Parathyroid adenoma (tissue), 2 donors: ENCODE results near the gene LAMC1.

Source experiments
- H2AFZ ChIP-seq: fragments of 300-600 bp; sonication (generic); one replicate; pipeline ENCODE4 v1.7.0; 2017; ENCODE audit warnings: antibody characterized with exemption, mild to moderate bottlenecking
- H3K27ac ChIP-seq: fragments of 300-600 bp; sonication (generic); one replicate; pipeline ENCODE4 v1.7.0; 2017
- H3K27me3 ChIP-seq: fragments of 300-600 bp; sonication (generic); one replicate; pipeline ENCODE4 v1.7.0; 2017; ENCODE audit warnings: low read length; ENCODE audit not compliant: control insufficient read depth, insufficient read depth
- H3K36me3 ChIP-seq: fragments of 300-600 bp; sonication (generic); one replicate; pipeline ENCODE4 v1.7.0; 2017; ENCODE audit warnings: low read length; ENCODE audit not compliant: control insufficient read depth, insufficient read depth
- H3K4me1 ChIP-seq: fragments of 300-600 bp; sonication (generic); one replicate; pipeline ENCODE4 v1.7.0; 2017; ENCODE audit warnings: control low read depth
- H3K4me2 ChIP-seq: fragments of 300-600 bp; sonication (generic); one replicate; pipeline ENCODE4 v1.7.0; 2017; ENCODE audit warnings: low read length
- H3K4me3 ChIP-seq: fragments of 300-600 bp; sonication (generic); one replicate; pipeline ENCODE4 v1.7.0; 2017; ENCODE audit warnings: low read depth, low read length
- H3K79me2 ChIP-seq: fragments of 300-600 bp; sonication (generic); one replicate; pipeline ENCODE4 v1.7.0; 2017; ENCODE audit warnings: control low read depth
- H3K9ac ChIP-seq: fragments of 300-600 bp; sonication (generic); one replicate; pipeline ENCODE4 v1.7.0; 2017; ENCODE audit warnings: mild to moderate bottlenecking
- H3K9me3 ChIP-seq: fragments of 300-600 bp; sonication (generic); one replicate; pipeline ENCODE4 v1.7.0; 2017; ENCODE audit warnings: low read length; ENCODE audit not compliant: control insufficient read depth
- CTCF ChIP-seq: fragments of 300-600 bp; sonication (generic); IDR thresholded peaks from one replicate; pipeline ENCODE4 v1.7.0; 2017; ENCODE audit warnings: antibody characterized with exemption, mild to moderate bottlenecking
- donor health status: primary hyperparathyroidism.

LAMC1 gene

GRCh38 chr1:183114441-183114840, 91.2 kb downstream of the LAMC1 start:
- Histone ChIP-seq H2AFZ (no peak overlapping the region), H3K36me3 (no peaks in the 10 kb centered on the region)
- TF ChIP-seq CTCF = no peak

GRCh38 chr1:183116416-183116815, 93.2 kb downstream of the LAMC1 start:
- no peak overlapping the region for H3K4me3 ChIP-seq
- no peaks in the 10 kb centered on the region for H3K36me3 ChIP-seq
- H3K4me1 ChIP-seq = no peaks in the 10 kb centered on the region
- H3K4me2 ChIP-seq = no peak overlapping the region
- no peak for TF ChIP-seq CTCF
- no peak overlapping the region for H3K27ac ChIP-seq
- H2AFZ ChIP-seq = no peak overlapping the region
- no peaks in the 10 kb centered on the region for H3K79me2 ChIP-seq
- no peaks in the 10 kb centered on the region for H3K9me3 ChIP-seq
- no peak overlapping the region for H3K9ac ChIP-seq
- no peaks in the 10 kb centered on the region for H3K27me3 ChIP-seq

More at GRCh38 chr1:183114441-183114840, 91.2 kb downstream of the LAMC1 start:
- Histone ChIP-seq H3K4me2 (no peak overlapping the region), H3K9ac (no peak overlapping the region), H3K79me2 (no peaks in the 10 kb centered on the region), H3K4me3 (no peak overlapping the region), H3K9me3 (no peaks in the 10 kb centered on the region), H3K27me3 (no peaks in the 10 kb centered on the region), H3K4me1 (no peaks in the 10 kb centered on the region), H3K27ac (no peak overlapping the region)

GRCh38 chr1:183121609-183122008, 98.4 kb downstream of the LAMC1 start:
- Histone ChIP-seq H3K36me3 (no peaks in the 10 kb centered on the region), H3K79me2 (no peaks in the 10 kb centered on the region), H3K27ac (no peak overlapping the region), H2AFZ (no peak overlapping the region), H3K4me3 (no peak overlapping the region), H3K27me3 (no peaks in the 10 kb centered on the region), H3K9ac (no peak overlapping the region), H3K4me2 (no peak overlapping the region), H3K9me3 (no peaks in the 10 kb centered on the region), H3K4me1 (no peaks in the 10 kb centered on the region)
- TF ChIP-seq CTCF = no peak

- Histone ChIP-seq H3K27me3 (no peaks in the 10 kb centered on the region), H3K9ac (no peak overlapping the region), H3K27ac (no peak overlapping the region), H3K79me2 (no peaks in the 10 kb centered on the region), H2AFZ (no peak overlapping the region), H3K4me3 (no peak overlapping the region), H3K4me2 (no peak overlapping the region), H3K9me3 (no peaks in the 10 kb centered on the region), H3K36me3 (no peaks in the 10 kb centered on the region), H3K4me1 (no peaks in the 10 kb centered on the region)
- TF ChIP-seq CTCF = no peak
These were observed 101.0 kb downstream of the LAMC1 start for GRCh38 chr1:183124259-183124658.

GRCh38 chr1:183125279-183125999, 102.2 kb downstream of the LAMC1 start:
- H3K36me3 ChIP-seq = no peaks in the 10 kb centered on the region
- no peak for TF ChIP-seq CTCF
- no peaks in the 10 kb centered on the region for H3K4me1 ChIP-seq
- H3K27ac ChIP-seq = no peak overlapping the region
- no peak overlapping the region for H2AFZ ChIP-seq
- no peak overlapping the region for H3K4me3 ChIP-seq
- no peaks in the 10 kb centered on the region for H3K27me3 ChIP-seq
- no peaks in the 10 kb centered on the region for H3K9me3 ChIP-seq
- H3K79me2 ChIP-seq = no peaks in the 10 kb centered on the region
- no peak overlapping the region for H3K4me2 ChIP-seq
- no peak overlapping the region for H3K9ac ChIP-seq
